Kidney glomerular epithelial cell (primary cell): ENCODE measurements around the gene LMLN.
A peak's percentile ranks its signal among the peaks of the same experiment; 100 is the strongest.
"Not testable (repeated sequence)": the region's sequence is repeated elsewhere in the genome, so short reads cannot be mapped to it uniquely, and the experiment has no call there.

Experiments
- DNase-seq: peaks from one replicate; lab custom pipeline; 2025; lab: John Stamatoyannopoulos, UW

LMLN gene

GRCh38 chr3:198079771-198080520, 119.9 kb downstream of the LMLN start:
- DNase-seq = no peak

DNA sequence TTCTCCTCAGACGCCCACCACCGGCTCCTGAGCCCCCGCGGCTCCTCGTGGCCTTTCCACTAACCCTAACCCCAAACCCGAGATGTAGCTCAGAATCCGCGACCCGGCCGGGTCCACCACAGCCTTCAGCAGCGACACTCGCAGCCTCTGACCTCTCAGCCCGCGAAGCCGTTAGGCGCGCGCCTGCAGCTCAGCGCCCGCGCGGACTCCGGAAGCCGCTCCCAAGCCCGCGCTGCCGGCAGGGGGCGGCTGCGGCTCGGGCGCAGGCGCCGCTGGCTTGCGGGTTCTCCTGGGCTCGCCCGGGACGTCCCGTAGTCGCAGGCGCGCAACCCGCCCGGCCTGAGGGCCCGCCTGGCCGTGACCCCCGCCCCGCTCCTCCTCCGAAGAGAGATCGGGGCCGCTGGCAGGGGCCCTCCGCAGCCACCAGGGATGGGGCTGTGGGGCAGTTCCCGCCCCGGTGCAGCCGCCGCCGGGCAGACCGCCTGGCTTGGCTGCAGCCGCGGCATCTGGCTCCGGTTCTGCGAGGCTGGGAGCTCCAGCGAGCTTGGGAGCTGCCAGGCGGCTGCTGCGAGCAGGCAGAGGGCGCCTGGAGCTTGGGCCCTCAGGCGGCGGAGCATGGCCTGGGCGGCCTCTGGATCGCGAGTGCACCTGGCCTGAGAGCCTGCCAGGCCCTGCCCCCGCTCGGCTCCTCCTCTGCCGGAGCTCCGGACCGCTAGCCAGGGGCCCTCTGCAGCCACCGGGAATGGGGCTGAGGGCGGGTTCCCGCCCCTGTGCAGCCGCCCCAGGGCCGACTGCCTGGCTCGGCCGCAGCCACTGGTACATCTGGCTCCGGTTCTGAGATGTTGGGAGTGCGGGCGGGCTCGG, 120.7 kb downstream of the LMLN start:
- peak; percentile 25 for DNase-seq

GRCh38 chr3:198081421-198081844, 121.4 kb downstream of the LMLN start:
- no peak for DNase-seq

- DNase-seq = not testable (repeated sequence)
These were observed 122.2 kb downstream of the LMLN start for GRCh38 chr3:198082226-198082625.

DNA sequence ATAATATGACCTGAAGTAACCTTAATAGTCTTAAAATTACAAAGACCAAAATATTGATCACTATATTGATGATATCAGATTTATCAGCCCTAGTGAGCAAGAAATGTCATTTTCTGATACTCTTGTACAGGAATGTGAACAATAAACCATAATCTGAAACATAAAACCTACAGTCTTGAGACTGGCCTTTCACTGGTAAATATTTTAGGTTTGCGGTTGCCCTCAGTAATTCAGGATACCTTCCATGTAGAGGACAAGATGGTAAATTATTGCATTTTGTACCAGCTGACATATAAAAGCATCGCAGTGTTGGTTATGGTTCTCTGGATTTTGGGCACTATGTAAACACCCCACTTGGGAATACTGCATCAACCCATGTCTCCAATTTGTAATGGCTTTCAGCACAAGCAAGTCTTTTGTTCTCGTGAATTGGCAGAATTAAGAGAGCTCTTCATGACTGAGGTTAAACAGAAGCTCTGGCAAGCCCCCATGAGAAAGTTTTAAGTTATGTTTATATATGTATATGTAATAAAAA, 128.5 kb downstream of the LMLN start:
- DNase-seq = no peak

- DNase-seq = no peak
These were observed 130.8 kb downstream of the LMLN start for GRCh38 chr3:198090795-198091332.

GRCh38 chr3:198092276-198092675, 132.3 kb downstream of the LMLN start:
- no peak for DNase-seq

DNA sequence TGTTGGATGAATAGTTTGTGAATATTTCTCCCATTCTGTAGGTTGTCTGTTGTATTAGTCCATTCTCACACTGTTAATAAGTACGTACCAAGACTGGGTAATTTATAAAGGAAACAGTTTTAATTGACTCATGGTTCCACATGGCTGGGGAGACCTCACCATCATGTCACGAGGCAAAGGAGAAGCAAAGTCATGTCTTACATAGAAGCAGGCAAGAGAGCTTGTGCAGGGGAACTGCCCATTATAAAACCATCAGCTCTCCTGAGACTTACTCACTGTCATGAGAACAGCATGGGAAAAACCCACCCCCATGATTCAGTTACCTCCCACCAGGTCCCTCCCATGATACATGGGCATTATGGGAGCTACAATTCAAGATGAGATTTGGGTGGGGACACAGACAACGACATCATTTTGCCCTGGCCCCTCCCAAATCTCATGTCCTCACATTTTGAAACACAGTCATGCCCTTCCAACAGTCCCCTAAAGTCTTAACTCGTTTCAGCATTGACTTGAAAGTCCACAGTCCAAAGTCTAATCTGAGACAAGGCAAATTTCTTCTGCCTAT, 133.2 kb downstream of the LMLN start:
- DNase-seq = no peak
